Astrocyte (in vitro differentiated cells and primary cell): Measurements from ENCODE around the gene PPP2R3B. TPM values are rescaled to one million over a fixed set of nuclear protein-coding genes. Genes with fewer than 3 reads are reported as not detected.

Experiments used
- DNase-seq: peaks from one replicate; pipeline ENCODE4 v3.0.0-alpha.2; 2010; ENCODE audit warnings: low read depth
- FAIRE-seq: peaks from 2 replicates; lab custom pipeline; 2011; peaks lifted over from hg19 to GRCh38; lab: Jason Lieb, UNC
- H2AFZ ChIP-seq: 2 replicates; pipeline ENCODE4 v1.6.0; 2012; ENCODE audit warnings: low read depth, low read length, inconsistent platforms
- H3K27ac ChIP-seq: 2 replicates; pipeline ENCODE4 v1.5.1; 2011; ENCODE audit warnings: low read depth, low read length, inconsistent platforms
- H3K27me3 ChIP-seq: 2 replicates; pipeline ENCODE4 v1.6.0; 2011; ENCODE audit warnings: low read length, inconsistent platforms; ENCODE audit not compliant: insufficient read depth
- H3K36me3 ChIP-seq: 2 replicates; pipeline ENCODE4 v1.5.1; 2011; ENCODE audit warnings: low read length, inconsistent platforms; ENCODE audit not compliant: insufficient read depth
- H3K4me1 ChIP-seq: 2 replicates; pipeline ENCODE4 v1.5.1; 2011; ENCODE audit warnings: low read length, inconsistent platforms; ENCODE audit not compliant: insufficient read depth
- H3K4me2 ChIP-seq: 2 replicates; pipeline ENCODE4 v1.6.0; 2012; ENCODE audit warnings: low read length, inconsistent platforms
- H3K4me3 ChIP-seq: 2 replicates; pipeline ENCODE4 v1.5.1; 2011; ENCODE audit warnings: low read depth, mild to moderate bottlenecking, low read length, inconsistent platforms; ENCODE audit not compliant: insufficient read depth
- H3K79me2 ChIP-seq: 2 replicates; pipeline ENCODE4 v1.6.0; 2012; ENCODE audit warnings: mild to moderate bottlenecking, low read length, inconsistent platforms; ENCODE audit not compliant: insufficient read depth
- H3K9ac ChIP-seq: 2 replicates; pipeline ENCODE4 v1.6.0; 2012; ENCODE audit warnings: mild to moderate bottlenecking, low read length, inconsistent platforms
- H3K9me3 ChIP-seq: 2 replicates; pipeline ENCODE4 v1.5.1; 2012; ENCODE audit warnings: low read depth, mild to moderate bottlenecking, low read length, inconsistent platforms; ENCODE audit not compliant: insufficient read depth
- H4K20me1 ChIP-seq: 2 replicates; pipeline ENCODE4 v1.6.0; 2012; ENCODE audit warnings: low read length, inconsistent platforms; ENCODE audit not compliant: insufficient read depth
- H3K27ac Mint-ChIP-seq: one replicate; pipeline ENCODE4 v1.8.0; 2021; ENCODE audit warnings: mild to moderate bottlenecking, mixed read lengths; ENCODE audit not compliant: unreplicated experiment
- H3K27me3 Mint-ChIP-seq: one replicate; pipeline ENCODE4 v1.8.0; 2021; ENCODE audit warnings: low read depth, mixed read lengths; ENCODE audit not compliant: unreplicated experiment
- H3K36me3 Mint-ChIP-seq: one replicate; pipeline ENCODE4 v1.8.0; 2021; ENCODE audit warnings: low read depth, mixed read lengths; ENCODE audit not compliant: unreplicated experiment
- H3K4me1 Mint-ChIP-seq: one replicate; pipeline ENCODE4 v1.8.0; 2021; ENCODE audit warnings: low read depth, mixed read lengths; ENCODE audit not compliant: unreplicated experiment
- H3K4me3 Mint-ChIP-seq: one replicate; pipeline ENCODE4 v1.8.0; 2021; ENCODE audit warnings: mild to moderate bottlenecking, moderate library complexity, mixed read lengths; ENCODE audit not compliant: unreplicated experiment
- H3K9me3 Mint-ChIP-seq: one replicate; pipeline ENCODE4 v1.8.0; 2021; ENCODE audit warnings: mild to moderate bottlenecking, mixed read lengths; ENCODE audit not compliant: unreplicated experiment
- EZH2 ChIP-seq: IDR thresholded peaks from 2 replicates; pipeline ENCODE4 v1.6.1; 2012; ENCODE audit warnings: mild to moderate bottlenecking, low read length, inconsistent platforms; ENCODE audit not compliant: insufficient read depth
- total RNA-seq: library from RNA; stranded (reverse); gene quantifications from 2 replicates; pipeline ENCODE4 v1.2.1, GENCODE V29; 2021
- TF ChIP-seq, protein P1 (sequence below): IDR thresholded peaks from 2 replicates; pipeline ENCODE4 v1.5.1; 2011; ENCODE audit warnings: low read depth, mild to moderate bottlenecking, inconsistent platforms, low read length, moderate library complexity; ENCODE audit not compliant: insufficient read depth

PPP2R3B gene
- total RNA-seq, 1 donor from 2014 or later = 44.7 TPM

DNA sequence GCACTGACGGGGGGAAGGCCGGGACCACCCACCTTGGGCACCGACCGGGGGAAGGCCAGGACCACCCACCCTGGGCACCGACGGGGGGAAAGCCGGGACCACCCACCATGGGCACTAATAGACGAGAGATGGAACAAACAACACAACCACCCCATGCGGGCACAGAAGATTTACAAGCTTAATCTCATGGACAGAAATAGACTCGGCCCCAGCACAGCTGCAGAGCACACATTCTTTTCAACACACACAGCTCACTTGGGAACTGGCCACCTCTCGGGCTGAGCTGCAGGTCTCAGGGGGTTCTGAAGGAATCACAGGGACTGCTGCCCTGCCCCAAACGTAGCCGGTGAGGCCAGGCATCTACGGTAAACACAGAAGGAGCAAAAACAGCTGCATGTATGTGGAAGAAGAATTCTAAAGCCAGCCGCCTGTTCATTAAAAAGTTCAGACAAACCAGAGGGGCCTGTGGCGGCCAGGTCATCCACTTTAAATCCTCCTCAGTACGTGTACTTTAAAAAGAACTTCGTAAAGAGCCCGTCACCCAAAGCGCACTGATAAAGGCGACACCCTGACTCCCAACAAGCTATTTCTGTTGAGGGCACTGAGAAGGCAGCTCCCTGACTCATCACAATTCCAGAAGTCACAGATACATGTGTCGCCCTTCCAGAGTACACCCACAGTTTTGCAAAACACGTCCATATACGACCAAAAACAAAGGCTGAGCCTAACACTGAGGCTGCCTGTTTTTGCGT is 17.7 kb downstream of the PPP2R3B start:
- H3K9me3 ChIP-seq = no peaks in the 10 kb centered on the region
- H3K4me2 ChIP-seq = peak overlapping the region; percentile 56
- peak overlapping the region; percentile 98 for H3K27ac Mint-ChIP-seq
- no peak for FAIRE-seq
- no peak overlapping the region for H2AFZ ChIP-seq
- H3K4me1 ChIP-seq = peaks cover 10% of the 10 kb centered on the region
- TF ChIP-seq, protein P1, sequence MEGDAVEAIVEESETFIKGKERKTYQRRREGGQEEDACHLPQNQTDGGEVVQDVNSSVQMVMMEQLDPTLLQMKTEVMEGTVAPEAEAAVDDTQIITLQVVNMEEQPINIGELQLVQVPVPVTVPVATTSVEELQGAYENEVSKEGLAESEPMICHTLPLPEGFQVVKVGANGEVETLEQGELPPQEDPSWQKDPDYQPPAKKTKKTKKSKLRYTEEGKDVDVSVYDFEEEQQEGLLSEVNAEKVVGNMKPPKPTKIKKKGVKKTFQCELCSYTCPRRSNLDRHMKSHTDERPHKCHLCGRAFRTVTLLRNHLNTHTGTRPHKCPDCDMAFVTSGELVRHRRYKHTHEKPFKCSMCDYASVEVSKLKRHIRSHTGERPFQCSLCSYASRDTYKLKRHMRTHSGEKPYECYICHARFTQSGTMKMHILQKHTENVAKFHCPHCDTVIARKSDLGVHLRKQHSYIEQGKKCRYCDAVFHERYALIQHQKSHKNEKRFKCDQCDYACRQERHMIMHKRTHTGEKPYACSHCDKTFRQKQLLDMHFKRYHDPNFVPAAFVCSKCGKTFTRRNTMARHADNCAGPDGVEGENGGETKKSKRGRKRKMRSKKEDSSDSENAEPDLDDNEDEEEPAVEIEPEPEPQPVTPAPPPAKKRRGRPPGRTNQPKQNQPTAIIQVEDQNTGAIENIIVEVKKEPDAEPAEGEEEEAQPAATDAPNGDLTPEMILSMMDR = no peak
- TF ChIP-seq EZH2 = no peak
- no peak overlapping the region for H3K27ac ChIP-seq
- H3K9me3 Mint-ChIP-seq = no peaks in the 10 kb centered on the region
- no peaks in the 10 kb centered on the region for H3K36me3 ChIP-seq
- peaks cover 18% of the 10 kb centered on the region for H3K79me2 ChIP-seq
- peaks cover 20% of the 10 kb centered on the region for H3K4me1 Mint-ChIP-seq
- H3K27me3 Mint-ChIP-seq = no peaks in the 10 kb centered on the region
- peak; percentile 36 for DNase-seq
- peaks cover 11% of the 10 kb centered on the region for H4K20me1 ChIP-seq
- H3K9ac ChIP-seq = no peak overlapping the region
- no peak overlapping the region for H3K4me3 ChIP-seq
- peaks cover 8% of the 10 kb centered on the region for H3K27me3 ChIP-seq
- H3K4me3 Mint-ChIP-seq = peak overlapping the region; percentile 74
- no peaks in the 10 kb centered on the region for H3K36me3 Mint-ChIP-seq

DNA sequence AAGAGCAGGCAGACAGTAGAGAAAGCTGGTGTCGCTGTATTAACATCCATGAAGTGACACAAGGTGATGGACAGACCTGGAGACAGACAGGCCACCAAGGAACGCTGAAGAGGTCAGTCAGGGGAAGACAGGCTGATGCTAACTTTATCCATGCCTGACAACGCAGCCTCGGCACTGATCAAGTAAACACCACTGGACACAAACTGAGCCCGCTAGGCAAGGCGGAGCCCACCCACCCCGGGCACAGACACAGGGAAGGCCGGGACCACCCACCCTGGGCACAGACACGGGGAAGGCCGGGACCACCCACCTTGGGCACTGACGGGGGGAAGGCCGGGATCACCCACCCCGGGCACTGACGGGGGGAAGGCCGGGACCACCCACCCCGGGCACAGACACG is 18.8 kb downstream of the PPP2R3B start:
- no peak overlapping the region for H2AFZ ChIP-seq
- TF ChIP-seq, protein P1 = no peak
- no peak for TF ChIP-seq EZH2
- no peak overlapping the region for H3K27ac ChIP-seq
- no peak for FAIRE-seq
- peaks cover 18% of the 10 kb centered on the region for H3K79me2 ChIP-seq
- no peak overlapping the region for H3K4me2 ChIP-seq
- H3K36me3 ChIP-seq = no peaks in the 10 kb centered on the region
- no peak for DNase-seq
- Mint-ChIP-seq H3K27me3 (no peaks in the 10 kb centered on the region), H3K36me3 (peaks cover 8% of the 10 kb centered on the region), H3K27ac (peak overlapping the region; percentile 4), H3K4me1 (peaks cover 20% of the 10 kb centered on the region), H3K9me3 (no peaks in the 10 kb centered on the region), H3K4me3 (peak overlapping the region; percentile 1)
- H3K4me3 ChIP-seq = no peak overlapping the region
- H3K4me1 ChIP-seq = peaks cover 5% of the 10 kb centered on the region
- no peak overlapping the region for H3K9ac ChIP-seq
- peaks cover 8% of the 10 kb centered on the region for H3K27me3 ChIP-seq
- peaks cover 11% of the 10 kb centered on the region for H4K20me1 ChIP-seq
- no peaks in the 10 kb centered on the region for H3K9me3 ChIP-seq

DNA sequence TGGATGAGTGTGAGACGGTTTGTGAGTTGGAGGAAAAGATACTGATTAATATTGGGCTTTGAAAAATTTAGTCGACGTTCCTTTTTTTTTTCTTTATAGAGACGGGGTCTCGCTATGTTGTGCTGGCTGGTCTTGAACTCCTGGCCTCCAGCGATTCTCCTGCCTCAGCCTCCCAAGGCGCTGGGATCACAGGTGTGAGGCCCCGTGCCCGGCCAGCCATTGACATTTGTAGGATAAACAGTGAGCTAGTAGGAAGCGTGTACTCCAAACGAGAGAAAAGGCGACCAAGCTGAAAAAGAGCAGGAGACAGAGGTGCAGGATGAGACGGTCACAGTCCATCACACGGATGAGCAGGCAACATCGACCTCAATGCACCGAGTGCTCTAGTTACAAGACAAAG is 19.4 kb downstream of the PPP2R3B start:
- Histone ChIP-seq H3K27me3 (peaks cover 4% of the 10 kb centered on the region), H3K4me1 (peaks cover 5% of the 10 kb centered on the region), H3K4me2 (no peak overlapping the region), H4K20me1 (peaks cover 10% of the 10 kb centered on the region), H3K4me3 (no peak overlapping the region), H3K79me2 (peaks cover 21% of the 10 kb centered on the region), H3K9me3 (no peaks in the 10 kb centered on the region), H3K9ac (no peak overlapping the region), H2AFZ (no peak overlapping the region), H3K27ac (no peak overlapping the region), H3K36me3 (no peaks in the 10 kb centered on the region)
- H3K27me3 Mint-ChIP-seq = no peaks in the 10 kb centered on the region
- FAIRE-seq (no peak), DNase-seq (no peak)
- H3K4me1 Mint-ChIP-seq = peaks cover 18% of the 10 kb centered on the region
- peaks cover 8% of the 10 kb centered on the region for H3K36me3 Mint-ChIP-seq
- no peak for TF ChIP-seq EZH2
- TF ChIP-seq, protein P1 = no peak
- no peaks in the 10 kb centered on the region for H3K9me3 Mint-ChIP-seq
- peak overlapping the region; percentile 1 for H3K4me3 Mint-ChIP-seq
- H3K27ac Mint-ChIP-seq = peak overlapping the region; percentile 4
